Stimulated activated CD4-positive, alpha-beta T cell treated with anti-CD3 and anti-CD28 coated beads, TNF-alpha, amount 100 ng/mL, for 1 hour (primary cell): ENCODE results near the gene CTSZ.
"Not testable (repeated sequence)": the region's sequence is repeated elsewhere in the genome, so short reads cannot be mapped to it uniquely, and the experiment has no call there.

Experiments used
- DNase-seq, 3 donors: peaks; one replicate each; pipeline ENCODE4 v3.0.0-alpha.2; 2020; ENCODE audit warnings: low read depth in 3 of 3, low spot score in 1 of 3

CTSZ gene

GRCh38 chr20:59001068-59001448 lies 6.0 kb downstream of the CTSZ start:
- no peak for DNase-seq

- no peak for DNase-seq
These were observed 6.7 kb downstream of the CTSZ start for GRCh38 chr20:59000326-59000725.

- no peak for DNase-seq
These were observed 8.4 kb downstream of the CTSZ start for GRCh38 chr20:58998656-58999055.

- DNase-seq: no peak
These were observed 9.8 kb downstream of the CTSZ start for GRCh38 chr20:58997141-58997770.

GRCh38 chr20:58996226-58996611 lies 10.8 kb downstream of the CTSZ start:
- DNase-seq: no peak

GRCh38 chr20:58995461-58996225 lies 11.4 kb downstream of the CTSZ start:
- no peak for DNase-seq

GRCh38 chr20:58994390-58995159 lies 12.5 kb downstream of the CTSZ start:
- DNase-seq: no peak

GRCh38 chr20:58993332-58994248 lies 13.5 kb downstream of the CTSZ start:
- DNase-seq: no peak

GRCh38 chr20:58992911-58993310 lies 14.1 kb downstream of the CTSZ start:
- no peak for DNase-seq

GRCh38 chr20:58991715-58992114 lies 15.3 kb downstream of the CTSZ start:
- DNase-seq: no peak

- DNase-seq: no peak
These were observed 16.2 kb downstream of the CTSZ start for GRCh38 chr20:58990651-58991445.

- no peak for DNase-seq
These were observed 17.9 kb downstream of the CTSZ start for GRCh38 chr20:58989196-58989595.

GRCh38 chr20:58988565-58988882 lies 18.5 kb downstream of the CTSZ start:
- no peak for DNase-seq

GRCh38 chr20:58987790-58988564 lies 19.1 kb downstream of the CTSZ start:
- no peak for DNase-seq

GRCh38 chr20:58986968-58987517 lies 20.0 kb downstream of the CTSZ start:
- DNase-seq: no peak

GRCh38 chr20:58986286-58986967 lies 20.6 kb downstream of the CTSZ start:
- no peak for DNase-seq

GRCh38 chr20:58985656-58986055 lies 21.4 kb downstream of the CTSZ start:
- DNase-seq: no peak

- no peak for DNase-seq
These were observed 22.4 kb downstream of the CTSZ start for GRCh38 chr20:58984691-58985090.

- not testable (repeated sequence) for DNase-seq
These were observed 24.0 kb downstream of the CTSZ start for GRCh38 chr20:58983115-58983468.
